ENCODE results near the gene MAP2K5.

Gene MAP2K5

DNA sequence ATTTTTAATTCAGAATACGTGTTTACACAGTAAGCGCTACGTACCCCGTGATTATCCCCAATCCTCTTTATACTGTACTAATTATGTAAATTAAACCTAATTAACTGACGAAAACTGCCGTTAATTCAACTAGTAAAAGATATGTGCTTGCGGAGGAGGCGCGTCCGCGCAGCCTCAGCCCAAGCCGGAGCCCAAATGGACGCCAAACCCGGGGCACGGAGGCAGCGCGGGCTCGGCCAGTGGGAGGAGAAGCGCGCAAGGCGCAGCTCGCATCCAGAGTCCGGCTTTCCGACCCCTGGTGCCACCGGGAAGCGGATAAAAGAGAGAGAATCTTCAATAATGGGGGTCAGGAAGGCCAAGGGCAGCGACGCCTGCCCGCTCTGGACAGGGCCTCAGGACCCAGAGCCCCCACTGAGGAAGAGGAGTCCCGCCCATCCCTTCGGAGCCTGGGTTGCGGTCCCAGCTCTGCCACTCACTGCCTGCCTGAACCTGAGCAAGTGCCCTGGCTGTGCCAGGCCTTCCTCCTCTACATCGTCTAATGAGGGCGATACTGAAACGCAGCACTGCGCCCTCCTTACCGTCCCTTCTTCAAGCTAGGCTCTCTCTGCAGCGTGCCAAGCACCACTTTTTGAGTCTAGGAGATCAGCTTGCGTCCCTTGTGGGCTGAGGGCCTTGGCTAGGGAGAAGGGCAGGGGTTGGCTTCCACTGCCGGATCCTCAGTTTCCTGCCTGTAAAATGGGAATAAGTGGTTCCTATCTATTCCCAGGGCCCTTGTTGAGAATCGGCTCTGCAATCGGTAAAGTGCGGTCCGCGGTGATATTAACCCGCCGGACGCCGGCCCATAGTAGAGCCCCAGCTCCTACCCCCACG, 277.9 kb downstream of the MAP2K5 start:
- TF ChIP-seq CTCF (IDR thresholded peaks at IDR 0.05; ENCODE audit: low read depth, low read length) = no peak
- no peak overlapping the region for H3K4me3 ChIP-seq (ENCODE audit: low read depth, low read length)

- H3K4me3 ChIP-seq (ENCODE audit: low read depth, low read length) = no peak overlapping the region
- TF ChIP-seq CTCF (IDR thresholded peaks at IDR 0.05; ENCODE audit: low read depth, low read length) = no peak
These were observed 278.7 kb downstream of the MAP2K5 start for GRCh38 chr15:67820992-67821783.

- H3K4me3 ChIP-seq (ENCODE audit: low read depth, low read length) = no peak overlapping the region
- no peak for TF ChIP-seq CTCF (IDR thresholded peaks at IDR 0.05; ENCODE audit: low read depth, low read length)
These were observed 279.4 kb downstream of the MAP2K5 start for GRCh38 chr15:67821784-67822440.

- no peak overlapping the region for H3K4me3 ChIP-seq (ENCODE audit: low read depth, low read length)
- no peak for TF ChIP-seq CTCF (IDR thresholded peaks at IDR 0.05; ENCODE audit: low read depth, low read length)
These were observed 280.2 kb downstream of the MAP2K5 start for GRCh38 chr15:67822537-67823313.

- no peak overlapping the region for H3K4me3 ChIP-seq (ENCODE audit: low read depth, low read length)
- no peak for TF ChIP-seq CTCF (IDR thresholded peaks at IDR 0.05; ENCODE audit: low read depth, low read length)
These were observed 281.1 kb downstream of the MAP2K5 start for GRCh38 chr15:67823314-67824196.

Measured in WI38 (cell line).